8988T (cell line): ENCODE results near the gene ARSB.
"Not testable (repeated sequence)": the region's sequence is repeated elsewhere in the genome, so short reads cannot be mapped to it uniquely, and the experiment has no call there.

Experiments
- DNase-seq: peaks from one replicate; pipeline ENCODE4 v3.0.0; 2011

Gene ARSB

GRCh38 chr5:78744951-78745534 lies 240.1 kb downstream of the ARSB start:
- DNase-seq, result no peak

GRCh38 chr5:78741019-78741418 lies 244.1 kb downstream of the ARSB start:
- DNase-seq, result no peak

- DNase-seq, result no peak
Observed at GRCh38 chr5:78738693-78739300, 246.3 kb downstream of the ARSB start.

- DNase-seq, result no peak
Observed at GRCh38 chr5:78738104-78738503, 247.0 kb downstream of the ARSB start.

- DNase-seq, result no peak
Observed at GRCh38 chr5:78735834-78736463, 249.2 kb downstream of the ARSB start.

- no peak for DNase-seq
Observed at GRCh38 chr5:78734950-78735349, 250.2 kb downstream of the ARSB start.

GRCh38 chr5:78734094-78734845 lies 250.8 kb downstream of the ARSB start:
- no peak for DNase-seq

GRCh38 chr5:78732721-78733120 lies 252.4 kb downstream of the ARSB start:
- DNase-seq, result not testable (repeated sequence)

GRCh38 chr5:78731884-78732283 lies 253.2 kb downstream of the ARSB start:
- no peak for DNase-seq

GRCh38 chr5:78730300-78731094 lies 254.6 kb downstream of the ARSB start:
- no peak for DNase-seq

GRCh38 chr5:78727786-78728761 lies 257.0 kb downstream of the ARSB start:
- DNase-seq, result no peak
